GM23338 (cell line): ENCODE results near the gene WDR20. TPM values are rescaled to one million over a fixed set of nuclear protein-coding genes. Genes with fewer than 3 reads are reported as not detected.

Source experiments
- ATAC-seq: fragments of 200-7000 bp; cut with Tn5 transposase; 3 replicates; pipeline ENCODE4 v1.9.1; 2020
- DNase-seq: peaks from one replicate; pipeline ENCODE4 v3.0.0-alpha.2; 2015; ENCODE audit warnings: low spot score
- H2AFZ ChIP-seq: fragments of 200-600 bp; sonication (generic); 2 replicates; pipeline ENCODE4 v1.8.0; 2016; ENCODE audit warnings: antibody characterized with exemption, mild to moderate bottlenecking, moderate library complexity
- H3F3A ChIP-seq: fragments of 200-600 bp; sonication (generic); replicated peaks from 2 replicates; pipeline ENCODE4 v1.8.0; 2017; ENCODE audit warnings: antibody characterized with exemption, mixed run types, low read depth
- H3K27ac ChIP-seq: fragments of 200-600 bp; sonication (generic); 2 replicates; pipeline ENCODE4 v1.6.1; 2016; ENCODE audit warnings: low read depth
- H3K27me3 ChIP-seq: fragments of 200-600 bp; sonication (generic); 2 replicates; pipeline ENCODE4 v1.8.0; 2016; ENCODE audit warnings: mild to moderate bottlenecking, mixed run types, moderate library complexity; ENCODE audit not compliant: insufficient read depth
- H3K36me3 ChIP-seq: fragments of 200-600 bp; sonication (generic); 2 replicates; pipeline ENCODE4 v1.8.0; 2016; ENCODE audit warnings: mild to moderate bottlenecking; ENCODE audit not compliant: insufficient read depth
- H3K4me1 ChIP-seq: fragments of 200-600 bp; sonication (generic); 2 replicates; pipeline ENCODE4 v1.8.0; 2016; ENCODE audit warnings: mild to moderate bottlenecking, moderate library complexity; ENCODE audit not compliant: insufficient read depth
- H3K4me2 ChIP-seq: fragments of 200-600 bp; sonication (generic); 2 replicates; pipeline ENCODE4 v1.7.1; 2017; ENCODE audit warnings: mixed run types
- H3K4me3 ChIP-seq: fragments of 200-600 bp; sonication (generic); 2 replicates; pipeline ENCODE4 v1.6.1; 2016; ENCODE audit warnings: mixed run types
- H3K79me2 ChIP-seq: fragments of 200-600 bp; sonication (generic); replicated peaks from 2 replicates; pipeline ENCODE4 v1.8.0; 2017; ENCODE audit warnings: mild to moderate bottlenecking; ENCODE audit not compliant: insufficient read depth
- H3K9me2 ChIP-seq: fragments of 200-600 bp; sonication (generic); 2 replicates; pipeline ENCODE4 v1.8.0; 2017; ENCODE audit not compliant: insufficient read depth
- H4K20me1 ChIP-seq: fragments of 200-600 bp; sonication (generic); replicated peaks from 2 replicates; pipeline ENCODE4 v1.8.0; 2017; ENCODE audit warnings: mild to moderate bottlenecking; ENCODE audit not compliant: insufficient read depth
- H3K27ac Mint-ChIP-seq: 2 replicates; pipeline ENCODE4 v1.8.0; 2020; ENCODE audit warnings: inconsistent platforms, mild to moderate bottlenecking, moderate library complexity, mixed read lengths
- H3K27me3 Mint-ChIP-seq: 3 replicates; pipeline ENCODE4 v1.8.0; 2022; ENCODE audit warnings: low read depth, mild to moderate bottlenecking, moderate library complexity, mixed read lengths, inconsistent platforms; ENCODE audit not compliant: insufficient read depth, poor library complexity
- H3K36me3 Mint-ChIP-seq: 3 replicates; pipeline ENCODE4 v1.8.0; 2021; ENCODE audit warnings: low read depth, mild to moderate bottlenecking, inconsistent platforms, moderate library complexity, mixed read lengths
- H3K4me1 Mint-ChIP-seq: 3 replicates; pipeline ENCODE4 v1.8.0; 2020; ENCODE audit warnings: mild to moderate bottlenecking, inconsistent platforms, mixed read lengths
- H3K4me3 Mint-ChIP-seq: 3 replicates; pipeline ENCODE4 v1.8.0; 2021; ENCODE audit warnings: moderate library complexity, mild to moderate bottlenecking, inconsistent platforms, mixed read lengths
- H3K9me3 Mint-ChIP-seq: 3 replicates; pipeline ENCODE4 v1.8.0; 2020; ENCODE audit warnings: moderate library complexity, mild to moderate bottlenecking, inconsistent platforms, mixed read lengths
- EZH2phosphoT487 ChIP-seq: fragments of 200-600 bp; sonication (generic); IDR thresholded peaks from one replicate; pipeline ENCODE4 v1.8.1; 2018; ENCODE audit warnings: antibody characterized with exemption; ENCODE audit not compliant: unreplicated experiment
- NANOG ChIP-seq: IDR thresholded peaks from 2 replicates; pipeline ENCODE4 v1.6.1; 2016; ENCODE audit warnings: antibody characterized with exemption, borderline replicate concordance
- POLR2AphosphoS5 ChIP-seq: IDR thresholded peaks from 2 replicates; pipeline ENCODE4 v1.6.1; 2016; ENCODE audit warnings: antibody characterized with exemption, low read depth
- REST ChIP-seq: IDR thresholded peaks from one replicate; pipeline ENCODE4 v1.6.1; 2018; ENCODE audit warnings: antibody characterized with exemption; ENCODE audit not compliant: unreplicated experiment
- STAT1 ChIP-seq: IDR thresholded peaks from one replicate; pipeline ENCODE4 v1.6.1; 2016; ENCODE audit warnings: antibody characterized with exemption; ENCODE audit not compliant: unreplicated experiment
- ZNF331 ChIP-seq: fragments of 250-450 bp; sonication (Bioruptor Pico); IDR thresholded peaks from 2 replicates; pipeline ENCODE4 v1.5.0; 2020; ENCODE audit warnings: low read depth, mild to moderate bottlenecking, moderate library complexity
- ZNF462 ChIP-seq: fragments of 250-450 bp; sonication (Bioruptor Pico); IDR thresholded peaks from 2 replicates; pipeline ENCODE4 v1.5.0; 2020; ENCODE audit warnings: mild to moderate bottlenecking, moderate library complexity
- polyA plus RNA-seq: library from polyadenylated mRNA; unstranded; fragments of >200 nt; fragmentation: Nextera tagmentation; extraction: Ambion mirVana; gene quantifications from 2 replicates; pipeline ENCODE4 v1.2.1, GENCODE V29; 2016
- total RNA-seq: library from RNA; depleted of rRNA; stranded (reverse); fragments of >200 nt; shearing (Covaris generic); gene quantifications from 2 replicates; pipeline ENCODE4 v1.2.3, GENCODE V29; 2014
- TF ChIP-seq, protein P1 (sequence below): IDR thresholded peaks from 2 replicates; pipeline ENCODE4 v1.6.1; 2016; ENCODE audit warnings: antibody characterized with exemption
- TF ChIP-seq, protein P2 (sequence below), 2 experiments: fragments of 200-600 bp in 1 of 2; sonication (generic) in 1 of 2; conservative IDR thresholded peaks; 2 replicates each; pipeline versions ENCODE4 v1.5.1 to v1.6.1; 2016 to 2017; ENCODE audit warnings: antibody characterized with exemption in 2 of 2, low read depth in 2 of 2, mild to moderate bottlenecking in 2 of 2, moderate library complexity in 1 of 2

Gene WDR20
- total and polyA plus RNA-seq, 2 experiments from 2014 or later = 17.9 to 21.0 TPM

GRCh38 chr14:102140750-102141145, 1.1 kb downstream of the WDR20 start (continued):
- no peak for TF ChIP-seq ZNF462 (CRISPR knock-in tag)
- no peak for TF ChIP-seq STAT1
- no peak for TF ChIP-seq ZNF331 (CRISPR knock-in tag)
- no peak for TF ChIP-seq POLR2AphosphoS5

DNA sequence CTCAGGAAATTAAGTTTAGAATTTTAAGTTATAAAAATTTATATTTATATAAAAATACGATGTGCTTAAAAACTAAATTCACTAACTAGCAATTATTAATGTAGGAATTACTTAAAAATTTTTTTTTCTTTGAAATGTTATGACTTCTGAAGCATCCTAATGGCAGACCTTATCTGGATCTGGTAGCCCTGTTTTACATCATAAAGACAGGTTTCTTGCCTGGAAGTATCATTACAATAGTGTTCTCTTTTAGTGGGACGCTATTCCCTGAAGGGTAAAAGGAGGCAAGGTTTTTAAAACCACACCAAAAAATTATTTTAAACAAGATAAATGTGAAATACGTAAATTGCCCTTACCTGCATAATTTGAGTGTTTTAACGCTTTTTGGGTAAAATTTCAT, 2.1 kb downstream of the WDR20 start:
- Mint-ChIP-seq H3K36me3 (no peaks in the 10 kb centered on the region; the same call in 1 of the 3 replicates), H3K27me3 (peaks cover 10% of the 10 kb centered on the region), H3K4me1 (peaks cover 26% of the 10 kb centered on the region), H3K9me3 (no peaks in the 10 kb centered on the region), H3K4me3 (peak overlapping the region; percentile 56), H3K27ac (no peak overlapping the region)
- H3K4me2 ChIP-seq = peak overlapping the region; percentile 99
- peaks cover 29% of the 10 kb centered on the region for H3K4me1 ChIP-seq
- no peaks in the 10 kb centered on the region for H3K27me3 ChIP-seq
- no peaks in the 10 kb centered on the region for H3K36me3 ChIP-seq
- no peak overlapping the region for H3K27ac ChIP-seq
- peaks cover 26% of the 10 kb centered on the region for H4K20me1 ChIP-seq
- peaks cover 89% of the 10 kb centered on the region for H3K79me2 ChIP-seq
- H3F3A ChIP-seq = peaks cover 6% of the 10 kb centered on the region; the same call in 1 of the 2 replicates
- DNase-seq (peak; percentile 32), ATAC-seq (no peak)
- H3K9me2 ChIP-seq = no peaks in the 10 kb centered on the region
- peak overlapping the region; percentile 19 for H3K4me3 ChIP-seq
- no peak overlapping the region for H2AFZ ChIP-seq
- TF ChIP-seq, protein P1, sequence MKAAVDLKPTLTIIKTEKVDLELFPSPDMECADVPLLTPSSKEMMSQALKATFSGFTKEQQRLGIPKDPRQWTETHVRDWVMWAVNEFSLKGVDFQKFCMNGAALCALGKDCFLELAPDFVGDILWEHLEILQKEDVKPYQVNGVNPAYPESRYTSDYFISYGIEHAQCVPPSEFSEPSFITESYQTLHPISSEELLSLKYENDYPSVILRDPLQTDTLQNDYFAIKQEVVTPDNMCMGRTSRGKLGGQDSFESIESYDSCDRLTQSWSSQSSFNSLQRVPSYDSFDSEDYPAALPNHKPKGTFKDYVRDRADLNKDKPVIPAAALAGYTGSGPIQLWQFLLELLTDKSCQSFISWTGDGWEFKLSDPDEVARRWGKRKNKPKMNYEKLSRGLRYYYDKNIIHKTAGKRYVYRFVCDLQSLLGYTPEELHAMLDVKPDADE = no peak
- TF ChIP-seq EZH2phosphoT487 = no peak
- TF ChIP-seq, protein P2, sequence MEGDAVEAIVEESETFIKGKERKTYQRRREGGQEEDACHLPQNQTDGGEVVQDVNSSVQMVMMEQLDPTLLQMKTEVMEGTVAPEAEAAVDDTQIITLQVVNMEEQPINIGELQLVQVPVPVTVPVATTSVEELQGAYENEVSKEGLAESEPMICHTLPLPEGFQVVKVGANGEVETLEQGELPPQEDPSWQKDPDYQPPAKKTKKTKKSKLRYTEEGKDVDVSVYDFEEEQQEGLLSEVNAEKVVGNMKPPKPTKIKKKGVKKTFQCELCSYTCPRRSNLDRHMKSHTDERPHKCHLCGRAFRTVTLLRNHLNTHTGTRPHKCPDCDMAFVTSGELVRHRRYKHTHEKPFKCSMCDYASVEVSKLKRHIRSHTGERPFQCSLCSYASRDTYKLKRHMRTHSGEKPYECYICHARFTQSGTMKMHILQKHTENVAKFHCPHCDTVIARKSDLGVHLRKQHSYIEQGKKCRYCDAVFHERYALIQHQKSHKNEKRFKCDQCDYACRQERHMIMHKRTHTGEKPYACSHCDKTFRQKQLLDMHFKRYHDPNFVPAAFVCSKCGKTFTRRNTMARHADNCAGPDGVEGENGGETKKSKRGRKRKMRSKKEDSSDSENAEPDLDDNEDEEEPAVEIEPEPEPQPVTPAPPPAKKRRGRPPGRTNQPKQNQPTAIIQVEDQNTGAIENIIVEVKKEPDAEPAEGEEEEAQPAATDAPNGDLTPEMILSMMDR (conservative IDR thresholded peaks at IDR 0.05; ENCODE audit: low read depth in 2 of 2) = no peak
- no peak for TF ChIP-seq REST
- no peak for TF ChIP-seq POLR2AphosphoS5
- TF ChIP-seq ZNF331 (CRISPR knock-in tag) = no peak
- TF ChIP-seq STAT1 = no peak
- no peak for TF ChIP-seq NANOG
